ENCODE data around the gene GRK1.

GRCh38 chr13:113785051-113786010 lies 118.3 kb downstream of the GRK1 start:
- TF ChIP-seq POLR2A (IDR thresholded peaks at IDR 0.05) (no peak), CTCF (IDR thresholded peaks at IDR 0.05) (no peak)

Measured in breast epithelium (tissue), 3 donors.